ENCODE measurements around the gene MOSPD3. TPM values are rescaled to one million over a fixed set of nuclear protein-coding genes. Genes with fewer than 3 reads are reported as not detected.
A peak's percentile ranks its signal among the peaks of the same experiment; 100 is the strongest.

MOSPD3 gene
- total and polyA plus RNA-seq, 2 of the 13 experiments (the other 11 are each of a cell fraction or from before 2014, with no cell fraction given) = 7.6 to 8.8 TPM

DNA sequence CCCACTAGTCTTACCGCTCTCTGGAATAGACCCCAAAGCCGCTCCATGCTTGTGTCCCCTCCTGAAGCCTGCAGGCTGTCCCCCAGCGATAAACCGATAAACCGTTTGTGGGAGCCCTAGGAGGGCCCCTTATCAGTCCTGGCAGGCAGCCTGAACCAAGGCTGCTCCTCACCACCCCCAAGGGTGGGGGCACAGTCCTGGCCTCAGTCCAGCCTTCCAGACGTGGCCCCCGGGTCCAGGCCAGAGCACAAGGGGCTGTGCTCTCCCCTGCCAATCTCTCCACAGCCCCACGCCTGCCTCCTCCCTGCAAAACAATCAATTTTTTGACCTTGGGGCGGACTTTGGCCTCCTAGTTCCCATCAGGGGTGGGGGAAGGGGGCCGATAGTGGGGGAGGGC is 29.1 kb downstream of the MOSPD3 start, which contains the start of gene TFR2 (continued):
- TF ChIP-seq, protein P1, sequence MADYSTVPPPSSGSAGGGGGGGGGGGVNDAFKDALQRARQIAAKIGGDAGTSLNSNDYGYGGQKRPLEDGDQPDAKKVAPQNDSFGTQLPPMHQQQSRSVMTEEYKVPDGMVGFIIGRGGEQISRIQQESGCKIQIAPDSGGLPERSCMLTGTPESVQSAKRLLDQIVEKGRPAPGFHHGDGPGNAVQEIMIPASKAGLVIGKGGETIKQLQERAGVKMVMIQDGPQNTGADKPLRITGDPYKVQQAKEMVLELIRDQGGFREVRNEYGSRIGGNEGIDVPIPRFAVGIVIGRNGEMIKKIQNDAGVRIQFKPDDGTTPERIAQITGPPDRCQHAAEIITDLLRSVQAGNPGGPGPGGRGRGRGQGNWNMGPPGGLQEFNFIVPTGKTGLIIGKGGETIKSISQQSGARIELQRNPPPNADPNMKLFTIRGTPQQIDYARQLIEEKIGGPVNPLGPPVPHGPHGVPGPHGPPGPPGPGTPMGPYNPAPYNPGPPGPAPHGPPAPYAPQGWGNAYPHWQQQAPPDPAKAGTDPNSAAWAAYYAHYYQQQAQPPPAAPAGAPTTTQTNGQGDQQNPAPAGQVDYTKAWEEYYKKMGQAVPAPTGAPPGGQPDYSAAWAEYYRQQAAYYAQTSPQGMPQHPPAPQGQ (CRISPR knock-in tag; IDR thresholded peaks at IDR 0.05; ENCODE audit: borderline replicate concordance) = no peak
- TF ChIP-seq FOXJ3 (CRISPR knock-in tag; IDR thresholded peaks at IDR 0.05; ENCODE audit: borderline replicate concordance) = no peak
- TF ChIP-seq, protein P2, sequence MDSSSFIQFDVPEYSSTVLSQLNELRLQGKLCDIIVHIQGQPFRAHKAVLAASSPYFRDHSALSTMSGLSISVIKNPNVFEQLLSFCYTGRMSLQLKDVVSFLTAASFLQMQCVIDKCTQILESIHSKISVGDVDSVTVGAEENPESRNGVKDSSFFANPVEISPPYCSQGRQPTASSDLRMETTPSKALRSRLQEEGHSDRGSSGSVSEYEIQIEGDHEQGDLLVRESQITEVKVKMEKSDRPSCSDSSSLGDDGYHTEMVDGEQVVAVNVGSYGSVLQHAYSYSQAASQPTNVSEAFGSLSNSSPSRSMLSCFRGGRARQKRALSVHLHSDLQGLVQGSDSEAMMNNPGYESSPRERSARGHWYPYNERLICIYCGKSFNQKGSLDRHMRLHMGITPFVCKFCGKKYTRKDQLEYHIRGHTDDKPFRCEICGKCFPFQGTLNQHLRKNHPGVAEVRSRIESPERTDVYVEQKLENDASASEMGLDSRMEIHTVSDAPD (CRISPR knock-in tag; IDR thresholded peaks at IDR 0.05) = no peak
- no peak for TF ChIP-seq ATM (IDR thresholded peaks at IDR 0.05; ENCODE audit: borderline replicate concordance)
- no peak for TF ChIP-seq PRMT3 (CRISPR knock-in tag; IDR thresholded peaks at IDR 0.05; ENCODE audit: borderline replicate concordance, low read depth)
- peak; percentile 90 for TF ChIP-seq ZNF746 (CRISPR knock-in tag; IDR thresholded peaks at IDR 0.05)
- TF ChIP-seq KMT2B (CRISPR knock-in tag; IDR thresholded peaks at IDR 0.05) = no peak
- TF ChIP-seq PHF20 (CRISPR knock-in tag; IDR thresholded peaks at IDR 0.05) = no peak
- no peak for TF ChIP-seq ZFP41 (CRISPR knock-in tag; IDR thresholded peaks at IDR 0.05; ENCODE audit: borderline replicate concordance)
- TF ChIP-seq ZBTB3 (CRISPR knock-in tag; IDR thresholded peaks at IDR 0.05; ENCODE audit: borderline replicate concordance, low read depth) = no peak
- TF ChIP-seq ZNF781 (CRISPR knock-in tag; IDR thresholded peaks at IDR 0.05; ENCODE audit: borderline replicate concordance, not compliant biosample characterization) = no peak
- no peak; the same call in 1 of the 2 replicates for TF ChIP-seq ZFP36L1 (CRISPR knock-in tag; IDR thresholded peaks at IDR 0.05)
- TF ChIP-seq ZNF329 (CRISPR knock-in tag; IDR thresholded peaks at IDR 0.05; ENCODE audit: low read depth) = 0 out of 2 replicates have a peak, but pooled peaks have one; percentile 32
- TF ChIP-seq, protein P3, sequence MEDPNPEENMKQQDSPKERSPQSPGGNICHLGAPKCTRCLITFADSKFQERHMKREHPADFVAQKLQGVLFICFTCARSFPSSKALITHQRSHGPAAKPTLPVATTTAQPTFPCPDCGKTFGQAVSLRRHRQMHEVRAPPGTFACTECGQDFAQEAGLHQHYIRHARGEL (CRISPR knock-in tag; IDR thresholded peaks at IDR 0.05) = no peak
- TF ChIP-seq, protein P4, sequence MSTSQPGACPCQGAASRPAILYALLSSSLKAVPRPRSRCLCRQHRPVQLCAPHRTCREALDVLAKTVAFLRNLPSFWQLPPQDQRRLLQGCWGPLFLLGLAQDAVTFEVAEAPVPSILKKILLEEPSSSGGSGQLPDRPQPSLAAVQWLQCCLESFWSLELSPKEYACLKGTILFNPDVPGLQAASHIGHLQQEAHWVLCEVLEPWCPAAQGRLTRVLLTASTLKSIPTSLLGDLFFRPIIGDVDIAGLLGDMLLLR (CRISPR knock-in tag; IDR thresholded peaks at IDR 0.05) = no peak
- no peak for TF ChIP-seq EED (CRISPR knock-in tag; IDR thresholded peaks at IDR 0.05)
- peak; percentile 41; the same call in 1 of the 2 replicates for TF ChIP-seq NR2F2 (IDR thresholded peaks at IDR 0.05; ENCODE audit: borderline replicate concordance, low read depth)
- peak; percentile 72 for TF ChIP-seq ZNF263 (CRISPR knock-in tag; IDR thresholded peaks at IDR 0.05)
- TF ChIP-seq ZNF354B (CRISPR knock-in tag; IDR thresholded peaks at IDR 0.05) = no peak
- peak; percentile 30; the same call in 1 of the 2 replicates for TF ChIP-seq ELF3 (CRISPR knock-in tag; IDR thresholded peaks at IDR 0.05)
- peak; percentile 37; the same call in 1 of the 2 replicates for TF ChIP-seq BRD4 (CRISPR knock-in tag; IDR thresholded peaks at IDR 0.05)
- no peak for TF ChIP-seq SRF (IDR thresholded peaks at IDR 0.05; ENCODE audit: low read depth, low read length)
- TF ChIP-seq, protein P5, sequence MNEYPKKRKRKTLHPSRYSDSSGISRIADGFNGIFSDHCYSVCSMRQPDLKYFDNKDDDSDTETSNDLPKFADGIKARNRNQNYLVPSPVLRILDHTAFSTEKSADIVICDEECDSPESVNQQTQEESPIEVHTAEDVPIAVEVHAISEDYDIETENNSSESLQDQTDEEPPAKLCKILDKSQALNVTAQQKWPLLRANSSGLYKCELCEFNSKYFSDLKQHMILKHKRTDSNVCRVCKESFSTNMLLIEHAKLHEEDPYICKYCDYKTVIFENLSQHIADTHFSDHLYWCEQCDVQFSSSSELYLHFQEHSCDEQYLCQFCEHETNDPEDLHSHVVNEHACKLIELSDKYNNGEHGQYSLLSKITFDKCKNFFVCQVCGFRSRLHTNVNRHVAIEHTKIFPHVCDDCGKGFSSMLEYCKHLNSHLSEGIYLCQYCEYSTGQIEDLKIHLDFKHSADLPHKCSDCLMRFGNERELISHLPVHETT (CRISPR knock-in tag; conservative IDR thresholded peaks at IDR 0.05) = no peak
